A549 (cell line): Measurements from ENCODE around the gene RALGPS2. TPM values are rescaled to one million over a fixed set of nuclear protein-coding genes. Genes with fewer than 3 reads are reported as not detected.

ENCODE experiments used
- ATAC-seq, 2 experiments: fragments of 200-7000 bp in 1 of 2; fragments of >200 bp in 1 of 2; cut with Nextera tagmentation in 1 of 2; cut with Tn5 transposase in 1 of 2; 3 replicates each; pipeline versions ENCODE4 v1.8.0 to v1.9.1; 2018 to 2020; ENCODE audit warnings: mild to moderate bottlenecking in 1 of 2, moderate library complexity in 1 of 2
- CTCF ChIA-PET: fragments of 300-600 bp; sonication (Branson Sonifier 250); formaldehyde crosslinking; extraction: SDS; loops from one replicate; lab custom pipeline; 2021; ENCODE audit warnings: antibody characterized with exemption, inconsistent platforms; lab: Yijun Ruan, JAX
- POLR2A ChIA-PET: fragments of 350-600 bp; formaldehyde crosslinking; extraction: SDS; loops from one replicate; lab custom pipeline; 2021; ENCODE audit warnings: antibody characterized with exemption, inconsistent platforms; lab: Yijun Ruan, JAX
- DNase-seq, 2 experiments: peaks; one replicate each; pipeline versions ENCODE4 v3.0.0 to v3.0.0-alpha.2; 2011 to 2016; ENCODE audit warnings: low read depth in 1 of 2, low spot score in 1 of 2
- FAIRE-seq: peaks from 2 replicates; lab custom pipeline; 2011; peaks lifted over from hg19 to GRCh38; lab: Jason Lieb, UNC
- H3K27ac ChIP-seq, 2 experiments: fragments of >200 bp; sonication (Bioruptor Twin); formaldehyde crosslinking; 3 replicates each; pipeline ENCODE4 v1.5.1; 2016 to 2017
- H3K4me1 ChIP-seq: fragments of >200 bp; sonication (Bioruptor Twin); formaldehyde crosslinking; 3 replicates; pipeline ENCODE4 v1.6.1; 2016
- H3K4me2 ChIP-seq: fragments of >200 bp; sonication (Bioruptor Twin); formaldehyde crosslinking; 3 replicates; pipeline ENCODE4 v1.6.1; 2016
- H3K4me3 ChIP-seq: fragments of >200 bp; sonication (Bioruptor Twin); formaldehyde crosslinking; 3 replicates; pipeline ENCODE4 v1.5.1; 2016
- H3K9me3 ChIP-seq: fragments of >200 bp; sonication (Bioruptor Twin); formaldehyde crosslinking; 3 replicates; pipeline ENCODE4 v1.6.1; 2016
- BCL3 ChIP-seq: fragments of >200 bp; sonication (Bioruptor Twin); formaldehyde crosslinking; IDR thresholded peaks from 3 replicates; pipeline ENCODE4 v1.6.1; 2016
- CBX2 ChIP-seq: fragments of 200-600 bp; sonication (generic); IDR thresholded peaks from 2 replicates; pipeline ENCODE4 v1.6.1; 2016; ENCODE audit warnings: low read depth, mild to moderate bottlenecking, borderline replicate concordance
- CBX8 ChIP-seq: fragments of 200-600 bp; sonication (generic); IDR thresholded peaks from 2 replicates; pipeline ENCODE4 v1.6.1; 2016
- CEBPB ChIP-seq, 2 experiments: fragments of >200 bp in 1 of 2; sonication (Bioruptor Twin) in 1 of 2; formaldehyde crosslinking in 1 of 2; IDR thresholded peaks; 2 replicates each; pipeline ENCODE4 v1.6.1; 2012 to 2016
- CHD2 ChIP-seq: fragments of 150-350 bp; IDR thresholded peaks from 2 replicates; pipeline ENCODE4 v1.6.1; 2014; ENCODE audit warnings: low read length; ENCODE audit not compliant: partially characterized antibody
- CHD4 ChIP-seq: fragments of 200-600 bp; sonication (generic); IDR thresholded peaks from 2 replicates; pipeline ENCODE4 v1.6.1; 2016; ENCODE audit warnings: antibody characterized with exemption, mild to moderate bottlenecking, borderline replicate concordance
- EHF ChIP-seq: fragments of 250-450 bp; sonication (Bioruptor Pico); IDR thresholded peaks from 2 replicates; pipeline ENCODE4 v1.5.0; 2020; ENCODE audit warnings: mild to moderate bottlenecking
- EHMT2 ChIP-seq: fragments of 200-600 bp; sonication (generic); IDR thresholded peaks from 2 replicates; pipeline ENCODE4 v1.6.1; 2016; ENCODE audit warnings: antibody characterized with exemption, low read depth, mild to moderate bottlenecking, moderate library complexity
- FOSL2 ChIP-seq, 2 experiments: fragments of 450-650 bp in 1 of 2; fragments of >200 bp in 1 of 2; sonication (Bioruptor Twin) in 1 of 2; formaldehyde crosslinking; IDR thresholded peaks; 2 replicates each; pipeline versions ENCODE4 v1.5.0 to v1.6.1; 2016 to 2020; ENCODE audit warnings: mild to moderate bottlenecking in 1 of 2, moderate library complexity in 1 of 2
- HDAC2 ChIP-seq: fragments of 200-600 bp; sonication (generic); IDR thresholded peaks from 2 replicates; pipeline ENCODE4 v1.6.1; 2016
- HEYL ChIP-seq: fragments of 250-450 bp; sonication (Bioruptor Pico); IDR thresholded peaks from 2 replicates; pipeline ENCODE4 v1.8.0; 2021; ENCODE audit warnings: mild to moderate bottlenecking, moderate library complexity
- HOXB13 ChIP-seq: fragments of 250-450 bp; sonication (Bioruptor Pico); IDR thresholded peaks from 2 replicates; pipeline ENCODE4 v1.5.0; 2020; ENCODE audit warnings: low read depth, mild to moderate bottlenecking, moderate library complexity
- HOXB5 ChIP-seq: fragments of 250-450 bp; sonication (Bioruptor Pico); IDR thresholded peaks from 2 replicates; pipeline ENCODE4 v1.5.0; 2020; ENCODE audit warnings: mild to moderate bottlenecking, moderate library complexity
- JUN ChIP-seq, 2 experiments: fragments of >200 bp; sonication (Bioruptor Twin); formaldehyde crosslinking; IDR thresholded peaks; 2 replicates in 1 of 2; 3 replicates in 1 of 2; pipeline ENCODE4 v1.6.1; 2016 to 2017
- PBX3 ChIP-seq: IDR thresholded peaks from 2 replicates; pipeline ENCODE4 v1.6.1; 2012
- POLR2A ChIP-seq: IDR thresholded peaks from 2 replicates; pipeline ENCODE4 v1.6.1; 2012; ENCODE audit warnings: mild to moderate bottlenecking, low read length
- POLR2AphosphoS2 ChIP-seq: conservative IDR thresholded peaks from 2 replicates; pipeline ENCODE4 v1.6.1; 2012; ENCODE audit warnings: low read length, improper control_type of control experiment, inconsistent platforms
- RAD21 ChIP-seq, 2 experiments: fragments of >200 bp in 1 of 2; sonication (Bioruptor Twin) in 1 of 2; formaldehyde crosslinking in 1 of 2; IDR thresholded peaks in 1 of 2; conservative IDR thresholded peaks in 1 of 2; 2 replicates in 1 of 2; 3 replicates in 1 of 2; pipeline ENCODE4 v1.6.1; 2012 to 2018; ENCODE audit warnings: inconsistent platforms in 1 of 2
- RCOR1 ChIP-seq: fragments of 150-350 bp; IDR thresholded peaks from 2 replicates; pipeline ENCODE4 v1.6.1; 2014; ENCODE audit warnings: antibody characterized with exemption, low read length, low read depth
- REST ChIP-seq: fragments of 200-600 bp; sonication (generic); IDR thresholded peaks from 2 replicates; pipeline ENCODE4 v1.6.1; 2016; ENCODE audit warnings: antibody characterized with exemption, mild to moderate bottlenecking, moderate library complexity
- RFX5 ChIP-seq: fragments of 450-650 bp; IDR thresholded peaks from 2 replicates; pipeline ENCODE4 v1.7.1; 2014; ENCODE audit warnings: antibody characterized with exemption, mild to moderate bottlenecking, moderate library complexity
- RNF2 ChIP-seq: fragments of 200-600 bp; sonication (generic); IDR thresholded peaks from 2 replicates; pipeline ENCODE4 v1.6.1; 2016; ENCODE audit warnings: low read depth, mild to moderate bottlenecking, antibody characterized with exemption, moderate library complexity, borderline replicate concordance
- SREBF2 ChIP-seq: fragments of 450-650 bp; IDR thresholded peaks from 2 replicates; pipeline ENCODE4 v1.6.1; 2014; ENCODE audit warnings: mild to moderate bottlenecking, moderate library complexity
- ZNF302 ChIP-seq: fragments of 250-450 bp; sonication (Bioruptor Pico); IDR thresholded peaks from 2 replicates; pipeline ENCODE4 v1.9.0; 2021; ENCODE audit warnings: inconsistent platforms, mild to moderate bottlenecking, moderate library complexity
- WGBS: methylation state at CpG from one replicate; pipeline ENCODE4 v1.1.6; 2017; ENCODE audit errors: missing lambda C conversion rate; 5-methylcytosine and 5-hydroxymethylcytosine counted together
- polyA plus RNA-seq, 4 experiments: library from polyadenylated mRNA; depleted of rRNA in 3 of 4; stranded (reverse); fragments of >200 nt; fragmentation: RNase III in 1 of 4; extraction: RNeasy Plus Mini Kit Qiagen cat#74134 plus additional on column Dnase treatment in 1 of 4; gene quantifications; 2 replicates in 3 of 4; 3 replicates in 1 of 4; pipeline ENCODE4 v1.2.3, GENCODE V29; 2011 to 2017

The RALGPS2 gene
- polyA plus RNA-seq, 2 of the 4 experiments (the other 2 are of a cell fraction) = 11.8 to 18.6 TPM

GRCh38 chr1:178939338-178940067, 214.5 kb downstream of the RALGPS2 start:
- H3K9me3 ChIP-seq = no peaks in the 10 kb centered on the region
- 48% methylated on average over 15 of the region's 15 CpGs for WGBS
- no peak for FAIRE-seq
- H3K4me1 ChIP-seq = no peaks in the 10 kb centered on the region
- no peak overlapping the region for H3K4me2 ChIP-seq
- POLR2A ChIA-PET = no interaction called here
- TF ChIP-seq BCL3 = no peak
- TF ChIP-seq REST = no peak
- TF ChIP-seq HEYL (CRISPR knock-in tag) = no peak
- TF ChIP-seq HOXB5 (CRISPR knock-in tag) = no peak
- TF ChIP-seq HOXB13 (CRISPR knock-in tag) = no peak
- no peak for TF ChIP-seq POLR2AphosphoS2
- no peak for TF ChIP-seq JUN (IDR thresholded peaks at IDR 0.05)
- no peak for TF ChIP-seq PBX3
- no peak for TF ChIP-seq CEBPB (IDR thresholded peaks at IDR 0.05)
- TF ChIP-seq RAD21 (conservative IDR thresholded peaks at IDR 0.05 in 1 of 2, IDR thresholded peaks at IDR 0.05 in 1 of 2) = no peak
- TF ChIP-seq, all 56 proteins: peak for 0
- H3K4me3 ChIP-seq = no peak overlapping the region
- DNase-seq (no peak), ATAC-seq (no peak; a peak in 1 of 6 replicates)
- CTCF ChIA-PET = interaction anchor here (0.7 to 1.4 kb wide), 2 partner anchors 39 to 171 kb away, joined by 3 to 4 read pairs; no protein-coding TSS in a partner anchor
- no peak overlapping the region for H3K27ac ChIP-seq

- CTCF ChIA-PET = interaction anchor here (1.4 kb wide), 1 partner anchor 39 kb away, joined by 3 read pairs; no protein-coding TSS in a partner anchor
- Histone ChIP-seq H3K4me2 (no peak overlapping the region), H3K9me3 (no peaks in the 10 kb centered on the region), H3K4me1 (no peaks in the 10 kb centered on the region), H3K27ac (no peak overlapping the region), H3K4me3 (no peak overlapping the region)
- no peak for FAIRE-seq
- no peak for TF ChIP-seq ZNF302 (CRISPR knock-in tag)
- no peak for TF ChIP-seq CHD4
- no peak for TF ChIP-seq CBX8
- no peak for TF ChIP-seq RFX5
- no peak for TF ChIP-seq SREBF2
- TF ChIP-seq CBX2 = no peak
- TF ChIP-seq EHF (CRISPR knock-in tag) = no peak
- no peak for TF ChIP-seq EHMT2
- TF ChIP-seq RNF2 = no peak
- no peak for TF ChIP-seq HDAC2
- TF ChIP-seq CEBPB (IDR thresholded peaks at IDR 0.05) = no peak
- TF ChIP-seq CHD2 = no peak
- TF ChIP-seq POLR2A = no peak
- TF ChIP-seq FOSL2 (IDR thresholded peaks at IDR 0.05) = no peak
- no peak for TF ChIP-seq FOSL2 (CRISPR knock-in tag; IDR thresholded peaks at IDR 0.05)
- TF ChIP-seq RCOR1 = no peak
- POLR2A ChIA-PET = no interaction called here
- no peak for ATAC-seq
- DNase-seq = no peak
- 66% methylated on average over 7 of the region's 7 CpGs for WGBS
These were observed 215.2 kb downstream of the RALGPS2 start for GRCh38 chr1:178940068-178940765.
